Esophagus squamous epithelium (tissue), 4 donors: ENCODE data around the gene LMF1.

ENCODE experiments used
- POLR2A ChIP-seq, 4 donors: fragments of 450-650 bp; IDR thresholded peaks; one replicate each; pipeline ENCODE4 v1.6.1; 2017; ENCODE audit warnings: antibody characterized with exemption in 4 of 4, mild to moderate bottlenecking in 4 of 4, moderate library complexity in 3 of 4
- TF ChIP-seq, protein P1 (sequence below), 6 experiments: fragments of 450-650 bp in 4 of 6; fragments of 200-600 bp in 2 of 6; sonication (generic) in 2 of 6; IDR thresholded peaks; one replicate each; pipeline ENCODE4 v1.5.1; 2016 to 2019; ENCODE audit warnings: antibody characterized with exemption in 6 of 6, mild to moderate bottlenecking in 4 of 6, moderate library complexity in 4 of 6

DNA sequence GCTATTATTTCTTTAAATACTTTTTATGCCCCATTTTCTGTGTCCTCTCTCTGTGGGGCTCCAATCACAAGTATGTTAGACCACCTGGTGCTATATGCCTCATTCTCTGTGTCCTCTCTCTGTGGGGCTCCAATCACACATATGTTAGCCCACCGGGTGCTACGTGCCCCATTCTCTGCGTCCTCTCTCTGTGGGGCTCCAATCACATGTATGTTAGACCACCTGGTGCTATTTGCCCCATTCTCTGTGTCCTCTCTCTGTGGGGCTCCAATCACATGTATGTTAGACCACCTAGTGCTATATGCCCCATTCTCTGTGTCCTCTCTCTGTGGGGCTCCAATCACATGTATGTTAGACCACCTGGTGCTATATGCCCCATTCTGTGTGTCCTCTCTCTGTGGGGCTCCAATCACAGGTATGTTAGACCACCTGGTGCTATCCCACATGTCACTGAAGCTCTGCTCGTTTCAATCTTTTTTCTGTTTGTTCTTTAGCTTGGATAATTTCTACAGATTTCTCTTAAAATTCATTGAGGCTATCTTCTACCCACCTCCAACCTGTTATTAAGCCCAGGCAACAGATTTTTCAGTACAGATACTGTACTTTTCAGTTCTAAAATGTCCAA, 28.2 kb downstream of the LMF1 start:
- no peak for TF ChIP-seq POLR2A (IDR thresholded peaks at IDR 0.05)
- TF ChIP-seq, protein P1, sequence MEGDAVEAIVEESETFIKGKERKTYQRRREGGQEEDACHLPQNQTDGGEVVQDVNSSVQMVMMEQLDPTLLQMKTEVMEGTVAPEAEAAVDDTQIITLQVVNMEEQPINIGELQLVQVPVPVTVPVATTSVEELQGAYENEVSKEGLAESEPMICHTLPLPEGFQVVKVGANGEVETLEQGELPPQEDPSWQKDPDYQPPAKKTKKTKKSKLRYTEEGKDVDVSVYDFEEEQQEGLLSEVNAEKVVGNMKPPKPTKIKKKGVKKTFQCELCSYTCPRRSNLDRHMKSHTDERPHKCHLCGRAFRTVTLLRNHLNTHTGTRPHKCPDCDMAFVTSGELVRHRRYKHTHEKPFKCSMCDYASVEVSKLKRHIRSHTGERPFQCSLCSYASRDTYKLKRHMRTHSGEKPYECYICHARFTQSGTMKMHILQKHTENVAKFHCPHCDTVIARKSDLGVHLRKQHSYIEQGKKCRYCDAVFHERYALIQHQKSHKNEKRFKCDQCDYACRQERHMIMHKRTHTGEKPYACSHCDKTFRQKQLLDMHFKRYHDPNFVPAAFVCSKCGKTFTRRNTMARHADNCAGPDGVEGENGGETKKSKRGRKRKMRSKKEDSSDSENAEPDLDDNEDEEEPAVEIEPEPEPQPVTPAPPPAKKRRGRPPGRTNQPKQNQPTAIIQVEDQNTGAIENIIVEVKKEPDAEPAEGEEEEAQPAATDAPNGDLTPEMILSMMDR (IDR thresholded peaks at IDR 0.05), result no peak
